ENCODE data around the gene CACNA2D1.
"Not testable (repeated sequence)": the region's sequence is repeated elsewhere in the genome, so short reads cannot be mapped to it uniquely, and the experiment has no call there.

The CACNA2D1 gene

DNA sequence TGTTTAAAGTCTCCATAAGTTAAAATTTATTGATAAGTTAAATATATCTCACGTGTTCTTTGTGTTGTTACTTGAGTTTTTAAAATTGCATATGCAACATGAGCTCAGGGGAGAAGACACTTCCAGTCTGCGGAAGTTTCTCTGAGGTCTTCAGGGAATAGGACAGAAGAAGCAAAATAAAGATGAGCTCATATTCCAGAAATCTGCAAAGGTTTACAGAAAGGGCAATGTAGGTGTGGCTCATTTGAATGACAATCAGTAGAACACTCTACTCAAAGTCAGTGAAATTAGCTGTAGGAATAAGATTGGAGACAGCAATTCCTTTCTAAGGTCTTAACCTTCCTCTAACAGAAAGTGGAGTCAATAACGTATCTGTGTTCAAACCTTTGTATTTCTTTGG is 53.7 kb downstream of the CACNA2D1 start:
- Histone ChIP-seq H3K9me3 (ENCODE audit: control insufficient read depth, low read length) (no peaks in the 10 kb centered on the region), H2AFZ (ENCODE audit: low read depth, low read length) (no peak overlapping the region), H3K27me3 (ENCODE audit: control insufficient read depth in 1 of 2, insufficient read depth in 1 of 2, low read length in 2 of 2) (no peaks in the 10 kb centered on the region), H4K8ac (ENCODE audit: low read length) (no peak overlapping the region), H2BK120ac (ENCODE audit: low read depth, low read length) (no peak overlapping the region), H3K4me3 (ENCODE audit: insufficient read depth in 1 of 2, low read depth in 1 of 2, low read length in 2 of 2) (no peak overlapping the region), H3K9ac (ENCODE audit: low read length) (no peak overlapping the region), H2BK12ac (ENCODE audit: low read length in 2 of 2) (no peak overlapping the region), H3K23ac (ENCODE audit: low read length in 2 of 2) (no peak overlapping the region), H3K4me1 (ENCODE audit: control insufficient read depth, insufficient read depth, low read depth, low read length) (no peaks in the 10 kb centered on the region), H3K27ac (ENCODE audit: low read length, poor library complexity, severe bottlenecking) (no peak overlapping the region), H3K4ac (ENCODE audit: low read depth in 1 of 2, low read length in 2 of 2) (no peak overlapping the region), H4K91ac (ENCODE audit: low read length) (no peak overlapping the region), H2BK5ac (ENCODE audit: low read depth, low read length, poor library complexity, severe bottlenecking) (no peak overlapping the region), H3K36me3 (ENCODE audit: control insufficient read depth in 1 of 2, insufficient read depth in 2 of 2, low read depth in 1 of 2, low read length in 2 of 2) (no peaks in the 10 kb centered on the region), H2AK5ac (ENCODE audit: low read length, severe bottlenecking) (no peak overlapping the region), H3K18ac (ENCODE audit: low read depth in 1 of 2, low read length in 2 of 2) (no peak overlapping the region), H3K79me1 (replicated peaks; ENCODE audit: low read length, poor library complexity, severe bottlenecking) (peaks cover 10% of the 10 kb centered on the region), H2BK15ac (ENCODE audit: low read depth, poor library complexity, severe bottlenecking) (no peak overlapping the region), H3K4me2 (ENCODE audit: low read length, poor library complexity, severe bottlenecking) (no peak overlapping the region), H3K14ac (ENCODE audit: low read length in 2 of 2) (no peak overlapping the region)
- no peak for DNase-seq
- WGBS: 88% methylated on average over 2 of the region's 3 CpGs

GRCh38 chr7:82388138-82388537 is 55.4 kb downstream of the CACNA2D1 start:
- H4K91ac ChIP-seq (ENCODE audit: low read length): no peak overlapping the region
- peaks cover 10% of the 10 kb centered on the region for H3K79me1 ChIP-seq (replicated peaks; ENCODE audit: low read length, poor library complexity, severe bottlenecking)
- H3K23ac ChIP-seq (ENCODE audit: low read length in 2 of 2): no peak overlapping the region
- no peak overlapping the region for H2BK12ac ChIP-seq (ENCODE audit: low read length in 2 of 2)
- H3K9me3 ChIP-seq (ENCODE audit: control insufficient read depth, low read length): no peaks in the 10 kb centered on the region
- H3K9ac ChIP-seq (ENCODE audit: low read length): no peak overlapping the region
- no peak overlapping the region for H3K4me3 ChIP-seq (ENCODE audit: insufficient read depth in 1 of 2, low read depth in 1 of 2, low read length in 2 of 2)
- no peak overlapping the region for H4K8ac ChIP-seq (ENCODE audit: low read length)
- H2AK5ac ChIP-seq (ENCODE audit: low read length, severe bottlenecking): no peak overlapping the region
- H2BK15ac ChIP-seq (ENCODE audit: low read depth, poor library complexity, severe bottlenecking): no peak overlapping the region
- no peak overlapping the region for H3K4me2 ChIP-seq (ENCODE audit: low read length, poor library complexity, severe bottlenecking)
- no peaks in the 10 kb centered on the region for H3K27me3 ChIP-seq (ENCODE audit: control insufficient read depth in 1 of 2, insufficient read depth in 1 of 2, low read length in 2 of 2)
- no peak overlapping the region for H2AFZ ChIP-seq (ENCODE audit: low read depth, low read length)
- DNase-seq: no peak
- no peak overlapping the region for H3K18ac ChIP-seq (ENCODE audit: low read depth in 1 of 2, low read length in 2 of 2)
- no peak overlapping the region for H3K4ac ChIP-seq (ENCODE audit: low read depth in 1 of 2, low read length in 2 of 2)
- no peak overlapping the region for H2BK120ac ChIP-seq (ENCODE audit: low read depth, low read length)
- H2BK5ac ChIP-seq (ENCODE audit: low read depth, low read length, poor library complexity, severe bottlenecking): no peak overlapping the region
- H3K4me1 ChIP-seq (ENCODE audit: control insufficient read depth, insufficient read depth, low read depth, low read length): no peaks in the 10 kb centered on the region
- H3K14ac ChIP-seq (ENCODE audit: low read length in 2 of 2): no peak overlapping the region
- H3K36me3 ChIP-seq (ENCODE audit: control insufficient read depth in 1 of 2, insufficient read depth in 2 of 2, low read depth in 1 of 2, low read length in 2 of 2): no peaks in the 10 kb centered on the region
- H3K27ac ChIP-seq (ENCODE audit: low read length, poor library complexity, severe bottlenecking): no peak overlapping the region
- 35% methylated on average over 2 of the region's 2 CpGs for WGBS

- not testable (repeated sequence) for H4K8ac ChIP-seq (ENCODE audit: low read length); H3K27ac ChIP-seq (ENCODE audit: low read length, poor library complexity, severe bottlenecking); H3K23ac ChIP-seq (ENCODE audit: low read length in 2 of 2); H2AK5ac ChIP-seq (ENCODE audit: low read length, severe bottlenecking); H3K79me1 ChIP-seq (replicated peaks; ENCODE audit: low read length, poor library complexity, severe bottlenecking); H2BK120ac ChIP-seq (ENCODE audit: low read depth, low read length); H3K9ac ChIP-seq (ENCODE audit: low read length); H3K14ac ChIP-seq (ENCODE audit: low read length in 2 of 2); H3K4me2 ChIP-seq (ENCODE audit: low read length, poor library complexity, severe bottlenecking); H2BK15ac ChIP-seq (ENCODE audit: low read depth, poor library complexity, severe bottlenecking); H3K4ac ChIP-seq (ENCODE audit: low read depth in 1 of 2, low read length in 2 of 2); H3K27me3 ChIP-seq (ENCODE audit: control insufficient read depth in 1 of 2, insufficient read depth in 1 of 2, low read length in 2 of 2); H3K18ac ChIP-seq (ENCODE audit: low read depth in 1 of 2, low read length in 2 of 2); DNase-seq; H3K4me1 ChIP-seq (ENCODE audit: control insufficient read depth, insufficient read depth, low read depth, low read length); H3K4me3 ChIP-seq (ENCODE audit: insufficient read depth in 1 of 2, low read depth in 1 of 2, low read length in 2 of 2); H2AFZ ChIP-seq (ENCODE audit: low read depth, low read length); H4K91ac ChIP-seq (ENCODE audit: low read length); H2BK5ac ChIP-seq (ENCODE audit: low read depth, low read length, poor library complexity, severe bottlenecking); H2BK12ac ChIP-seq (ENCODE audit: low read length in 2 of 2); H3K9me3 ChIP-seq (ENCODE audit: control insufficient read depth, low read length); H3K36me3 ChIP-seq (ENCODE audit: control insufficient read depth in 1 of 2, insufficient read depth in 2 of 2, low read depth in 1 of 2, low read length in 2 of 2)
- WGBS: 96% methylated on average over 5 of the region's 6 CpGs
Measured at GRCh38 chr7:82386571-82386970, 57.0 kb downstream of the CACNA2D1 start.

GRCh38 chr7:82384779-82385178 is 58.8 kb downstream of the CACNA2D1 start:
- 100% methylated on average over 1 of the region's 2 CpGs for WGBS
- Histone ChIP-seq H3K4ac (ENCODE audit: low read depth in 1 of 2, low read length in 2 of 2) (no peak overlapping the region), H3K27me3 (ENCODE audit: control insufficient read depth in 1 of 2, insufficient read depth in 1 of 2, low read length in 2 of 2) (no peaks in the 10 kb centered on the region), H3K9ac (ENCODE audit: low read length) (no peak overlapping the region), H3K4me3 (ENCODE audit: insufficient read depth in 1 of 2, low read depth in 1 of 2, low read length in 2 of 2) (no peak overlapping the region), H3K36me3 (ENCODE audit: control insufficient read depth in 1 of 2, insufficient read depth in 2 of 2, low read depth in 1 of 2, low read length in 2 of 2) (no peaks in the 10 kb centered on the region), H2BK5ac (ENCODE audit: low read depth, low read length, poor library complexity, severe bottlenecking) (no peak overlapping the region), H3K23ac (ENCODE audit: low read length in 2 of 2) (no peak overlapping the region), H2BK120ac (ENCODE audit: low read depth, low read length) (no peak overlapping the region), H3K18ac (ENCODE audit: low read depth in 1 of 2, low read length in 2 of 2) (no peak overlapping the region), H2BK12ac (ENCODE audit: low read length in 2 of 2) (no peak overlapping the region), H3K14ac (ENCODE audit: low read length in 2 of 2) (no peak overlapping the region), H2BK15ac (ENCODE audit: low read depth, poor library complexity, severe bottlenecking) (no peak overlapping the region), H3K4me2 (ENCODE audit: low read length, poor library complexity, severe bottlenecking) (no peak overlapping the region), H2AFZ (ENCODE audit: low read depth, low read length) (no peak overlapping the region), H3K9me3 (ENCODE audit: control insufficient read depth, low read length) (no peaks in the 10 kb centered on the region), H4K91ac (ENCODE audit: low read length) (no peak overlapping the region), H3K27ac (ENCODE audit: low read length, poor library complexity, severe bottlenecking) (no peak overlapping the region), H4K8ac (ENCODE audit: low read length) (no peak overlapping the region), H3K4me1 (ENCODE audit: control insufficient read depth, insufficient read depth, low read depth, low read length) (no peaks in the 10 kb centered on the region), H2AK5ac (ENCODE audit: low read length, severe bottlenecking) (no peak overlapping the region), H3K79me1 (replicated peaks; ENCODE audit: low read length, poor library complexity, severe bottlenecking) (peaks cover 5% of the 10 kb centered on the region)
- no peak for DNase-seq
